GM18951 (cell line): ENCODE results near the gene PGR.
"Not testable (repeated sequence)": the region's sequence is repeated elsewhere in the genome, so short reads cannot be mapped to it uniquely, and the experiment has no call there.

Source experiments
- POLR2A ChIP-seq: IDR thresholded peaks from 4 replicates; pipeline ENCODE4 v1.6.1; 2011; ENCODE audit warnings: mild to moderate bottlenecking; ENCODE audit not compliant: insufficient read length, insufficient read depth; ENCODE audit errors: extremely low read depth
- in situ Hi-C: fragments of 300-500 bp; cut with MboI; formaldehyde crosslinking; loops from one replicate; pipeline ENCODE4 v1.12.0; 2022; ENCODE audit warnings: low sequenced_read_pairs, mixed read lengths, inconsistent platforms; ENCODE audit not compliant: unreplicated experiment

The PGR gene

DNA sequence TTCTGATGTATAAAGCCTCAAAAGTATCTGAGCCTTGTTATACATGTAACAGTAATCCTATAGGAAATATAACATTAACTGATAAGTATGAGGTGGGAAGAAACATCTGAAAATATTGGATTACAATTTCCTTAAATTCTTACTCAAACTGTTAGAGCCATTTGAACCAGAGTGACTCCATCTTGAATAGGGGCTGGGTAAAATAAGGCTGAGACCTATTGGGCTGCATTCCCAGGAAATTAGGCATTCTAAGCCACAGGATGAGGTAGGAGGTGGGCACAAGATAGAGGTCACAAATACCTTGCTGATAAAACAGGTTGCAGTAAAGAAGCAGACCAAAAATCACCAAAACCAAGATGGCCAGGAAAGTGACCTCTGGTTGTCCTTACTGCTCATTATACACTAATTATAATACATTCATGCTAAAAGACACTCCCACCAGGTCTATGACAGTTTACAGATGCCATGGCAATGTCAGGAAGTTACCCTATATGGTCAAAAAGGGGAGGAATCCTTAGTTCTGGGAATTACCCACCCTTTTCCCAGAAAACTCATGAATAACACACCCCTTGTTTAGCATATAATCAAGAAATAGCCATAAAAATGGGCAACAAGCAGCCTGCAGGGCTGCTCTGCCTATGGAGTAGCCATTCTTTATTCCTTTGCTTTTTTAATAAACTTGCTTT is 114.9 kb downstream of the PGR start:
- TF ChIP-seq POLR2A: no peak
- in situ Hi-C loops: no loop called here

DNA sequence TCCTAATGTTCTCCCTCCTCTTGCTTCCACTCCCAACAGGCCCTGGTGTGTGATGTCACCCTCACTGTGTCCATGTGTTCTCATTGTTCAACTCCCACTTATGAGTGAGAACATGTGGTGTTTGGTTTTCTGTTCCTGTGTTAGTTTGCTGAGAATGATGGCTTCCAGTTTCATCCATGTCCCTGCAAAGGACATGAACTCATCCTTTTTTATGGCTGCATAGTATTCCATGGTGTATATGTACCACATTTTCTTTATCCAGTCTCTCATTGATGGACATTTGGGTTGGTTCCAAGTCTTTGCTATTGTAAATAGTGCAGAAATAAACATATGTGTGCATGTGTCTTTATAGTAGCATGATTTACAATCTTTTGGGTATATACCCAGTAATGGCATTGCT is 115.9 kb downstream of the PGR start:
- in situ Hi-C loops: not testable (repeated sequence)

DNA sequence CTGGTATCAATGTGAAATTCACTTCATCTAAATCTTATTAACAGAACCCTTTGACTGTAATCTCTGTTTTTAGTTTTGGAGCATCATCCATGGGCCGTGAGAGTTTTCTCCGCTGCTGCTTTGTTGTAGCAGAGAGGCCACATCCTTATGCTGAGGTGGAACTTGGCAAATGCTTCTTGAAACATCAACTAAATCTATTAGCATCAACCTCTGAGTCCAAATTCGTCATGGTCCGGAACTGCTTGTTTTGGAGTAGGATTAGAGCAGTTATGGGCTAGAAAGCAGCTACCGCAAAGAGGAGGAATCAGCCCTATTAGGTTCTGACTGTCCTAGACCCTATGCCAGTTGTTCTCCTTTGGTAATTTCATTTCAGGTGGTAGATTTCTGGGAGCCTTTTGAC is 117.7 kb downstream of the PGR start:
- TF ChIP-seq POLR2A: no peak
- in situ Hi-C loops: no loop called here

DNA sequence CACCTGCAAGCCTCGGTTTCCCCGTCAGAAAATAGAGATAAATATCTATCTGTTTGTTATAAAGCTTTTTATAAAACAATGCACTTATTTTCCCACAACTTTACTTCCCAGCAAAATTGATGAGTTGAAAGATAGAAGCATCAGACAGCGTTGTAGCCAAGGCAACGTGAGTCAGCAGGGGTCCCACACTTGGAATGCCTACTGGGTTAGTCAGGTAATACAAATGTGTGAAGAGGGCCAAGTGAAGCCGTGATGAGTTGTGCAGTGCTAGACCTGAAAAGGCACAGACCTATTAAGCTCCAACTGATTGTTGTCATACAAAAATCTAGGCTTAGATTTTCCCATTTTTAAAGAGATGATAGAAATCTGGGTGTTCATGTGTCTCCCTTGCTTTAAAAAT is 118.7 kb downstream of the PGR start:
- in situ Hi-C loops: no loop called here

DNA sequence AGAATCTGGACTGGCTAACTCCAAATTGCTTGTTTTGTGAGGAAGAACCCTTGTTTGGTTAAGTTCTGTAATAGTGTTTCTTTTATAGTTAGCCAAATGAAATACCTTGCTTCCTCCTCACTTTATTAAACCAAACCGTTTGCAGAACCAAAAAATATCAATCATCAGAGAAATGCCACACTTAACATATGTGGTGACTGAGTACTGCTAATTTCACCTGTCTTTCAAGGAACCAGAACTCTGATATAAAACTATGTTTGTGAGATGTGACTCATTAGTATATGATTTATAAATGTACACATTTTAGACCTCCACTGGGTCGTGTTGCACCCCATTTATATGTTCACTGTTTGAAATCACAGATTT is 119.9 kb downstream of the PGR start:
- no peak for TF ChIP-seq POLR2A
- in situ Hi-C loops: no loop called here

More for the DNA sequence above, 118.7 kb downstream of the PGR start:
- TF ChIP-seq POLR2A: no peak

DNA sequence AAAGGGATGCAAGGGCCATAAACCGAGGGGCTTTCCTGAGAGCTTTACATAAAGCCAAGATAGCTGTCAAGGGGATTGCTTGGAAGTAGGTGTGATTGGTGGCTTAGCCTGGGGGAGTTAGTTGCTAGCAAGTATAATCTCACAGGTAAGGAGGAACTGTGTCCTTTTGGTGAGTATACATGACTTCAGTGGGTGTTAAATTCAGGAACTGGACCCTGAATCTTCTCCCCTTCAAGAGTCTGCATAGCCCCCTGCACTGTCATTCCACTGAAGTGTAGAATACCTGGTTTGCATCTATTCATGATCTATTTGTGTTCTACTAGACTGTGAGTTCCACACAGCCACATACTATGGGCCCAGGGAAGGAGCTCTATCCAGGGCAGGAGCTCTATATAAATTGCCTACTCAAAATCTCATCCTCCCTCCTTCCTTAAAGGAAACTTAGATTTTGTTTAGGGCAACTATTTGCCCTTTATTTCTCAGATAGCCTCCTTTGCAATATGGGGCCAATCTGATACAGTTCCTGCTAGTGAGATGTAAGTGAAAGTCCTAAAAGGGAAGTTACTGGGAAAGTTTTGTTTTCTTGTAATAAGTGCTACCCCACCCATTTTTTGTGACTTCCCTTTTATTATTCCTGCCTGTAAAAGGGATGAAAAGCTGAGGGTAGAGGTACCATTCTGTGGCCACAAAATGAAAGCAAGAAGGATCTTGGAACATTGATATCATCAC is 120.5 kb downstream of the PGR start:
- in situ Hi-C loops: no loop called here
- no peak for TF ChIP-seq POLR2A

DNA sequence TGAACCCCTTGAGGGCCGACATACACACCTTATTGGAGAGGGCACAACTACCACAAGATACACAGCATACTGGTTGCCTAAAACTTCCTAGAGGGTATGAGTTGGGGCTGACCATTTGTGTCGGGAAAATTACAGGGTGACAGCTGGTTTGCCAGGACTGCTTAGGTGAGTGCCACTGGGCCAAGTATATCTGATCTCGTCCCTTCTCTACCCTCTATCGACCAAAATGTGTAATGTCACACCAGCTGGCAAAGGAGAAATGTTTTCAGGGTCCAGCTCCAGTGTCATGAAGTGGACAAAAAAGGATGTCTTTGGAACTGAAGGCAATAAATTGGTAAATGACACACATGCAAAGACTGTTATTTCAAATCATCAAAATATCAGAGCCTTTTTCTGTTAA is 126.1 kb downstream of the PGR start:
- TF ChIP-seq POLR2A: no peak
- in situ Hi-C loops: no loop called here

DNA sequence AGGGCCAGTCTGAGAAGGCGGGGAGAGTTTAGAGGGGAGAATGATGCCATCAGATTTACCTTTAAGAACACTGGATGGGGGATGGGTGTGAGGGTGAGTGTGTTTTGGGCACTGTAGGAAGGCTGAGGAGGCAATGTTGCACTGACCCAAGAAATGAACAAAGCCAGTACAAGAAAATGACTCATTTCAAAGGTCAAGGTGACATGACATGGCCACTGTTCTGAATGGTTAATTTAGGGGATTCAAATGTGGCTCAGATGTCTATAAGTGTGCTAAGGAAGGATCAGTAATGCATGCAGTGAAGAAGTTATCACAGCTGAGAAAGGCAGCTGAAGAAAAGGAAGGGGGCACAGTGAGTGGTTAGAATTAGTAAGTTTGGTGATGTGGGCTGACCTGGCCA is 129.9 kb downstream of the PGR start:
- in situ Hi-C loops: no loop called here
- TF ChIP-seq POLR2A: no peak

DNA sequence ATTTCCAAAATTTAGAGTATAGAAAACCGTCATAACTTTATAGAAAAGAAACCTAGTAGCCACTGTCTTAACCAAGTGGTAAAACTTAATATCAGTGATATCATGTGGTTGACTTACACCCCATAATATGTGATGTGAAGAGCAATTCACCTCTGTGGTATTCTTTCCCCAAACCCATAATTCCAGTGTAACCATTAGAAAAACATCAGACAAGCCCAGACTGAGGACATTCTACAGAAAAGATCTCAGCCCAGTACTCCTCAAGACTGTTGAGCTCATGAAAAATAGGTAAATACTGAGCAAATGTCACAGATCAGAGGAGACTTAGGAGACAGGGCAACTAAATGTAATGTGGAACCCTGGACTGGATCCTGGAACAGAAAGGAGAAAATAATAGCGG is 134.6 kb downstream of the PGR start:
- in situ Hi-C loops: no loop called here
- no peak for TF ChIP-seq POLR2A

DNA sequence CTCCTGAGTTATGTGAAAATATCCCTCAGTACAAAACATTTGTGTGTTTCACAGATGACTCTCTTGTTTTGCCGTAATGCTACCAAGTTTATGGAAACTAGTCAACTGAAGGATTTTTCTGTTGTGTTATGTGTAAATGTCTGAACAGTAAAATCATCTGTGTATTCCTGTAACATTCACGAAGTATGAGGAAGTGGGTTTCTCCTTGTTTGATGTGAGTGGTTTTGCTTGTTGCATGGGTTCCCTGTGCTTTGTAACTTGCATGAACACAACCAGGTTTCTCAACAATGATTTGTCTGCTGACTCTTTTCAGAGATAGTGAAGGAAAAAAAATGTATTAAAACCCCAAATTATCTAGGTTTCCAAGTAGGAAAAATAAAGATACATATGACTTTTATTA is 138.1 kb downstream of the PGR start:
- TF ChIP-seq POLR2A: no peak
- in situ Hi-C loops: no loop called here

DNA sequence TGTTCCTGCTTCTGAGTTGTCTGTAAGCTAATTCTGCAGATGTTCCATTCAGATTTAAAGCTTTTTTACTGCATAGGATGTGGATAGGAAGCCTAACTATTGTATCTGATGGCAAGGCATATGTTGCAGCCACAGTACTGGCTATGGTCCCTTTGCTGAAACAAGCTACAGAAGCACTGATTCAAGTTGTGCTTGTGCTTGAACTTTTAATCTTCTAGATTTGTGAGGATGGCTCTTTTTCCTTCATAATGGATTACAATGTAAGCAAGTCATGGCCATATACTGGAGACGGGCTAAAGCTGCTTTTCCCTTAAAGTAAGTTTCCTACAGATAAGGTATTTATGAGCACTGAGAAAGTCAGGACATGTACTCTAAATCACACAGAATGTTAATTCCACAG is 138.7 kb downstream of the PGR start:
- in situ Hi-C loops: no loop called here
- TF ChIP-seq POLR2A: no peak

DNA sequence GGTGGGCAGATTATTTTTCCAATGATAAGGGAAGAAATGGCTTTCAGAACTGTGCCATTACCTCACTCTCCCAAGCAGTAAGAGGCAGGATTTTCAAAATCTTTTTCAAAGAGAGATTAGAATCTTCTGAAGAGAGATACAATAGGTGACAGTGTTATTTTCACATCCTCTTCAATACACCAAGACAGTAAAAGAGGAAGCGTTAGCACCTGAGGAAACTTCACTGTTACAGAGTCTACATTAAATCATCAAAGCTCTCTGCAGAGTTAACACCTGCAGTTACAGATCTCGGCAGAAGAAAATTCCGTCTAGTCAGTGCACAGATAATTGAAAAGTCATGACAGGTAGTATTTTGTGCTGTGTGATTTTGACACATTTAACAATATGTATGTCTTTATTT is 144.9 kb downstream of the PGR start:
- no peak for TF ChIP-seq POLR2A
- in situ Hi-C loops: no loop called here

DNA sequence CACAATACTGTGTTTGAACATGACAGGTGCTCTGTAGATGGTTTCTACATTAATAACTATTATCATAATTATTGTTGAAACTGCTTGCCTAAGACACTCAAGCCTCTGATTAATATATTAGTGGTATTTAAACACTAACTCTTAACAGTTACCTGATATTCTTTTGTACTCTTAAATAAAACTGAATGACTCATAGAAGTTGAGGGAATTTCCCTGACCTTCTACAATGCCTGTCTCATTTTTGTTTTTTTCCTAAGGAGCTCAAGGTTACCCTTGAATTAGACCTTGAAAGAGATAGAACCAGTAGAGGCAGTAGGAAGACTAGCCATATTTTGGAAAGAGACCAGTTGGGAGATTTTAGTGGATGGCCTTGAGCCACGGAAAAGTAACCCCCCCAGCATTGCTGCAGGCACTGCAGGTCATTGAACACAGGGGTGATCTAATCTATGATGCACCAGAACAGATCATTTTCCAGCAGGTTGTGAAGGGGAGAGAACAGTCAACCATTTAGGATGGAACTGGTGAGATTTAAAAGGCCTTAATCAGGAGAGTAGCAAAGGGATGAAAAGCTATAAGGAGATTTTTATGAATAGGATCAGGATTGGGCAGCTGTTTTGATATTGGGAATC is 148.3 kb downstream of the PGR start:
- no peak for TF ChIP-seq POLR2A
- in situ Hi-C loops: no loop called here

DNA sequence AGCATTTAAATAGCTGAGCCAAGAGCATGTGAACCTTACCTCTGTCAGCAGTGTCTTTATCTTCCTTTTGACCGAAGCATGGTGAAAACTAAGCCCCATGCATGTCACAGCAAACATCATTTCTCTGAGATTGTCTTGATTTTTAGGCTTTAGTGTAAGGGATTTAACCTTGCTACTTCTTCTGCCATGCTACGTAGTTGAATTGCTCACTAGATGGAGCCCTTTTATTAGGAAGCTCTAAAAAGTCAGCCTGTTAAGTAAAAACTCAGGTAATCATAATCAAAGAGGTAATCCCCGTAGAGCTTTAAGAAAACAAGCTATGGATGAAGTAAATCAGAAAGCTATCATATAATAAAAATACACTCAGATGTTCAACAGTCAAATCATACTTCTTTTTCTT is 149.5 kb downstream of the PGR start:
- no peak for TF ChIP-seq POLR2A
- in situ Hi-C loops: no loop called here
